ENCODE data around the gene FAAP20. TPM values are rescaled to one million over a fixed set of nuclear protein-coding genes. Genes with fewer than 3 reads are reported as not detected.

The FAAP20 gene
- total and polyA plus RNA-seq, 2 donors (not counting 1 experiment from before 2014, with no cell fraction given), result 31.2 to 68.1 TPM

DNA sequence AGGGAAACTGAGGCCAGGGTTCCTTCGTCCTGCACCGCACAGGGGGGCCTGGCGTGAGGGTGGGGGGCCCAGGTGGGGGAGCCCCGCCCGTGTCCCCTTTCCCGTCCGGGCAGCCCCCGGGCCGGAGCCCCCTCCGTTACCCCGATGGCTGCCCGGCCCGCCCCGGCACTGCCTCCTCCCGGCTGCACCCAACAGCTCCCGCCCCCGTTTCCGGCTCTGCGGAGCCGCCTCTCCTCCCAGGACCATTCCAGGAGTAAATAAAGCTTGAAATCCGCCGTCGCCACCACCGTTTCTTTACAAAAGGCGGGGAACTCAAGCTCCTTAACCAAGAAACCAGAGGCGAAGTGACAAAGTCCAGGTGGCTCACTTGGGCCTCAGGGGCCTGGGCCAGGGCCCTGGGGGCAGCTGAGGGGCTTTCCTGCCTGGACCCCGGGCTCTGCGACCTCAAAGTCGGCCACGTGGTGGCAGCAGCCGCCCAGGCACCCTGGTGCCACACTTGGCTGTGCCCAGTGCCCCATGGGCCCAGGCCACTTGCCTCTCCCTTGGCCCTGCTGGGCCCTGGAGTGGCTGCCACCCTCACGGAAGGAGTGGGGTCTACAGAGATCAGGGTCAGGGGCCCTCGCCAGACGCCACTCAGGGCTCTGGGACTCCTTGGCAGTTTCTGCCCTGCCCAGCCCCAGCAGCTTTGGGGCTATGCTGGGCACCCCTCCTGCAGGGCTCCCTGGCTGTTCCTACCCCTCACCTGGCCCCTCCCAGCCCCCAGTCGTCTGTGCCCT lies 514 bp upstream of the FAAP20 start:
- Histone ChIP-seq H3K27ac (ENCODE audit: low read length in 2 of 2) (peak overlapping the region; percentile 80 to 84), H3K9ac (ENCODE audit: low read length) (peak overlapping the region; percentile 80), H4K20me1 (ENCODE audit: control insufficient read depth, insufficient read depth, low read length, poor library complexity, severe bottlenecking) (peaks cover 6% of the 10 kb centered on the region), H3K36me3 (replicated peaks in 1 of 2; ENCODE audit: control extremely low read depth in 1 of 2, control insufficient read depth in 1 of 2, extremely low read depth in 1 of 2, insufficient read depth in 2 of 2, low read length in 1 of 2) (peaks cover 0 to 6% of the 10 kb centered on the region in 2 experiments), H3K27me3 (replicated peaks in 1 of 4; ENCODE audit: control extremely low read depth in 1 of 4, control insufficient read depth in 3 of 4, insufficient read depth in 4 of 4, low read length in 3 of 4) (no peaks in the 10 kb centered on the region), H3K4me1 (ENCODE audit: control insufficient read depth in 2 of 2, insufficient read depth in 2 of 2, low read length in 2 of 2) (peaks cover 26 to 41% of the 10 kb centered on the region in 2 donors), H3K4me2 (replicated peaks; ENCODE audit: low read depth, low read length, poor library complexity, severe bottlenecking) (peak overlapping the region; percentile 96), H3K4me3 (ENCODE audit: control extremely low read depth in 1 of 5, extremely low read depth in 1 of 5, insufficient read depth in 1 of 5, low read depth in 2 of 5, low read length in 4 of 5) (peak overlapping the region; percentile 46 to 81 (median 63)), H3K9me3 (ENCODE audit: control extremely low read depth in 1 of 3, control insufficient read depth in 2 of 3, insufficient read depth in 1 of 3, low read length in 2 of 3) (no peaks in the 10 kb centered on the region), H3K79me2 (ENCODE audit: control insufficient read depth, insufficient read depth, low read length) (peaks cover 15% of the 10 kb centered on the region), H2AFZ (ENCODE audit: insufficient read depth, low read depth, low read length, poor library complexity, severe bottlenecking) (peak overlapping the region; percentile 82)
- Mint-ChIP-seq H3K4me1 (peaks cover 24% of the 10 kb centered on the region), H3K9me3 (ENCODE audit: insufficient read depth) (no peaks in the 10 kb centered on the region), H3K27me3 (no peaks in the 10 kb centered on the region), H3K4me3 (peak overlapping the region; percentile 93), H3K27ac (peak overlapping the region; percentile 96)
- intact Hi-C loops (cut with micrococcal nuclease), result loop anchor here (1.0 to 10.0 kb wide), 9 partner anchors 10 to 1230 kb away; partner anchors contain the start of genes MORN1, PANK4, PEX10 and RER1
- ATAC-seq (ENCODE audit: low read depth), result peak; percentile 75
- POLR2A ChIA-PET, result interaction anchor here (0.6 to 2.3 kb wide), 16 partner anchors 10 to 391 kb away, joined by 3 to 24 read pairs (median 4); partner anchors contain the start of genes MORN1, PEX10, PRXL2B and RER1
- no peak for TF ChIP-seq EZH2 (IDR thresholded peaks at IDR 0.05; ENCODE audit: borderline replicate concordance, insufficient read depth, low read depth, low read length, poor library complexity, severe bottlenecking)
- TF ChIP-seq, protein P1, sequence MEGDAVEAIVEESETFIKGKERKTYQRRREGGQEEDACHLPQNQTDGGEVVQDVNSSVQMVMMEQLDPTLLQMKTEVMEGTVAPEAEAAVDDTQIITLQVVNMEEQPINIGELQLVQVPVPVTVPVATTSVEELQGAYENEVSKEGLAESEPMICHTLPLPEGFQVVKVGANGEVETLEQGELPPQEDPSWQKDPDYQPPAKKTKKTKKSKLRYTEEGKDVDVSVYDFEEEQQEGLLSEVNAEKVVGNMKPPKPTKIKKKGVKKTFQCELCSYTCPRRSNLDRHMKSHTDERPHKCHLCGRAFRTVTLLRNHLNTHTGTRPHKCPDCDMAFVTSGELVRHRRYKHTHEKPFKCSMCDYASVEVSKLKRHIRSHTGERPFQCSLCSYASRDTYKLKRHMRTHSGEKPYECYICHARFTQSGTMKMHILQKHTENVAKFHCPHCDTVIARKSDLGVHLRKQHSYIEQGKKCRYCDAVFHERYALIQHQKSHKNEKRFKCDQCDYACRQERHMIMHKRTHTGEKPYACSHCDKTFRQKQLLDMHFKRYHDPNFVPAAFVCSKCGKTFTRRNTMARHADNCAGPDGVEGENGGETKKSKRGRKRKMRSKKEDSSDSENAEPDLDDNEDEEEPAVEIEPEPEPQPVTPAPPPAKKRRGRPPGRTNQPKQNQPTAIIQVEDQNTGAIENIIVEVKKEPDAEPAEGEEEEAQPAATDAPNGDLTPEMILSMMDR (IDR thresholded peaks at IDR 0.05), result peak; percentile 90
- DNase-seq, result peak; percentile 93
- under 1% methylated on average over 33 of the region's 35 CpGs for WGBS (ENCODE audit: insufficient coverage)
- CTCF ChIA-PET, result interaction anchor here (0.6 to 13.5 kb wide), 41 partner anchors 9 to 403 kb away, joined by 3 to 295 read pairs (median 5); partner anchors contain the start of genes MORN1, PANK4, PEX10 and RER1

Measured in B cell (primary cell).